GM21786 (cell line): ENCODE measurements around the gene METTL9.
"Not testable (repeated sequence)": the region's sequence is repeated elsewhere in the genome, so short reads cannot be mapped to it uniquely, and the experiment has no call there.

Source experiments
- ATAC-seq: cut with Tn5 transposase; IDR thresholded peaks from one replicate; pipeline ENCODE4 v1.9.1; 2021; ENCODE audit not compliant: unreplicated experiment

Gene METTL9

DNA sequence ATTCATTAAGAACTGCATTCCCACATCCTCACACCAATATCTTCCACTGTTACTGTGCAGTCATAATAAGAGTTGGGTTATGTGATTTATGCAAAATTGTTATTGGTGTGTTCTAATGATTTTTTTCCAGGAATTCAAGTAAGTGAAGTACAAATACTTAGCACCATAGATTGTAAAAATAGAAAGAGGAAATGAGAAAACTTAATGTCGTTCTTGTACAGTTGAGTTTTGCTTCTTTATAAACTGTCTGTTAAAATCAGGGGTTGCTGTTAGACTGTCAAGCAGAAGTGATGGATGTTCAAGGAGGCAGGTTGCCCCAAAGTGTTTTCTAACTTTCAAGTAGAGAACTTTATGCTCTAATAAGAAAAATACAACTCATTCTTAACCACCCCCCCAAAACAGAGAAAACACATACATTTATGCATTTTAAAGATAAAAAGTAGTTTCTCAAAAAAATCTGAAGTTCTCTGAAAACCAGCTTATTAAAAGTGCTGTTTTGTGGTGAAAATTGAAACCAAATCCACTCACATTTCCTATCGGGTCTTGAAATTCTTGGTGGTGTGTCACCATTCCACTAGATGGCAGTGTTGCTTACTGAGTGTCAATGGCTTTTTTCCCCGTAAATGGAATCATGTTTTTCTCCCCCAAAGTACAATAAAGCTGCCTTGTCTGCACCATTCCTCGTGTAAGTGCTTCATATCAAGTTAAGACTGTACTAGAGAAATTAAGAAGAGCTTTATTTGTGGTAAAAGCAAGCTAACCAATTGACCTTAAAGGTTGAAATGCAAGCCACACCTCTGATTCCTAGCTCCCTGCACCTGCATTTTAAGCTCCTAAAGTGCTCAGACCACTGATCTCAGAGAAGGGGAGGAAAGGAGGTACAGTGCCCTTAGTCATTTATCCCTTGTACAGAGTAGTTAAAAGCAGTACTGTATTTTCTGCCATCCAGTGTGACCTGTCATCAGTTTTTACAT is 57.7 kb downstream of the METTL9 start:
- ATAC-seq, result no peak

DNA sequence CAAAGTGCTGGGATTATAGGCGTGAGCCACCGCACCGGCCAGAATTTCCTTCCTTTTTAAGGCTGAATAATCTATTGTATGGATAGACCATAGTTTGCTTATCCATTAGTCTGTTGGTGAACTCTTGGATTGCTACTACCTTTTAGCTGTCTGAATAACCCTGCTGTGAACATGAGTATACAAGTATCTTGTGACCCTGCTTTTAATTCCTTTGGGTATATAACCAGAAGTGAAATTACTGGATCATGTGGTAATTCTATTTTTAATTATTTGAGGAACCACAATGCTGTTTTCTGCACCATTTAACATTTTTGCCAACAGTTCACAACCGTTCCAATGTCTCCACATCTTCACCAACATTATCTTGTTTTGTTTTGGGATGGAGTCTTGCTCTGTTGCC is 59.7 kb downstream of the METTL9 start:
- ATAC-seq, result no peak

DNA sequence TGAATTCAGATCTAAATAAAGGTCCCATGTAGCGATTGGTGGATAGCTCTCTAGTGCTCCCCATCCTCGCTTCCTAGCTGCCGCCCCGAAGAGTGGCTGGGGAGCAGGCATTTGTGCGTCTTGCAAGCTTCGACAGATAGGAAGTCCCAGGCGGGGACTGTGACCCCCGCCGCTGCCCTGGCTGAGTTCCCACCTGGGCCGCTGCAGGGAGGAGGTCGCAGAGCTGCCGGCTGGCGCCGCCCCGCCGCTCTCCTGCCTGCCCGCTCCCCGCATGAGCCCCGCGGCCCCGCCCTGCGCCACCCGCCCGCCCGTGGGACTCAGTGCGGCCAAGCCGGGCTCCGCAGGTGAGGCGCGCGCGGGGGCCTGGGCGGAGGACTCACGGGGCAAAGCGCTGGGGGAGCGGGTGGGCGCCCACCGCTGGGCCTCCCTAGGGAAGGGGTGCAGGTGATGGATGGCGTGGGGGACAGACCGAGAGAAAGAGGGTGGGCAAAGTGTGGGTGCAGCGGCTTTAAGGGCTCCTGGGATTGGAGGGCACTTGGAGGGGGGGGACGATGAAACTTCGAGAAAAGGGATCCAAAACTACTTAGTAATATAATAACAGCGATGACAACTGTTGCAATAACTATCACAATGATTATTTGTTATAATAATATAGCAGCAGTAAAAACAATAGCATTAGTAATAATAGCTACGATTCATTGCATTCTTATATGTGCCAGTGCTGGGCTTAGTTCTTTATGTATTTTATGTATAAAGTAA is 64.7 kb downstream of the METTL9 start, which contains the start of gene OTOA:
OTOA (plus strand) TSS at position 80 of the 759 bp plus-strand sequence. CDS start 14,547 bp downstream, outside the sequence.
- ATAC-seq, result no peak

DNA sequence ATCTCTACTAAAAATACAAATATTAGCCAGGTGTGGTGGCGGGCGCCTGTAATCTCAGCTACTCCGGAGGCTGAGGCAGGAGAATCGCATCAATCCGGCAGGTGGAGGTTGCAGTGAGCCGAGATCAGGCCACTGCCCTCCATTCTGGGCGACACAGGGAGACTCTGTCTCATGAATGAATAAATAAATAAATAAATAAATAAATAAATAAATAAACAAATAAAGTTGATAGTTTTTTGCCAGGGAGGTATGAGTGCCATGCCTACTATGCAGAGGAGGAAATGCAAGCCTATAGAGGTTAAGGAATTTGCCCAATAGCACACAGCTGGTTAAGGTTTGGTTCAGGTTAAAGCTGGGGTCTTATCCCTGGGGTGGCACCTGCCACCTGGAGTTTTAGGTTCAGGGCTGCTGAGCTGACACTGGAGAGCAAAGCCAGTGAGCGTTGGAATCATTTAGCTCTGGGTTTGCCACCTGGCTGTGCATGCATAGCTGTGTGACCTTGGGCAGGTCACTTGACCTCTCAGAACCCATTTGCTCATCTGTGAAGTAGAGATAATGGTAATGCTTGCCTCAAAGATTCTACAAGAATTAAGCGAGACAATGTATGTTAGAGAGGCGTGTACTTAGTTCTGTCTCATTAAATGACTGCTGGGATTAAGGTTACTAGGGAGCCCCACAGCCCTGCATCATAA is 65.6 kb downstream of the METTL9 start:
- ATAC-seq, result no peak

DNA sequence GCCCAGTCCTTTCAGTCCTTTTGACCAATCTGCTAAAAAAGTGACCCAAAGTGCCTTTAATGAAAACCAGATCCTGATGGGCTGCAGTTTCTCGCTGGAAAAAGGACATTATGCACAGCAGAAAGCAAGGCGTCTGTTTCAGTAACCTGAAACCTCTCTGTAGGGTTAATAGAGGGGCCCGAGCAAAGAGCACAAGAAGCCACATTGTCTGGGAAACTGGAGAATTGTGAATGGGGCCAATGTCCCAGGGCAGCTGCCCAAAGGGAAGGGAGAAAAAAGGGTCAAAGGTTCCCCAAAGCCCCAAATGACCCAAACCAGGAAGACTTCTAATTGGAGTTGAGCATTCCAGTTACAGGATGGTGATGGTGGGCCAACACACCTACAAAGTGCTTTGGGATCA is 67.4 kb downstream of the METTL9 start:
- no peak for ATAC-seq

DNA sequence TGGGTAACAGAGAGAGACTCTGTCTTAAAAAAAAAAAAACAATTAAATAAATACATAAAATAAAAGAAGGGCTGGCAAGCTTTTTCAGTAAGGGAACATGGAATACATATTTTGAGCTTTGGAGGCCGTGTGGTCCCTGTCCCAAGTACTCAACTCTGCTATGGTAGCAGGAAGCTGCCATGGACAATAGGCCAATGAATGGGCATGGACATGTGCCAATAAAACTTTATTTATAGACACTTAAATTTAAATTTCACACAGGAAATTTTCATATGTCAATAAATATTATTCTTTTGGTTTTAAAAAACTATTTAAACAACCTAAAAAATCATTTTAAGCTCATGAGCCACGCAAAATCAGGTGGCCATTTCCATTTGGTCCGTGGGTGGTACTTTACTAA is 68.2 kb downstream of the METTL9 start:
- no peak for ATAC-seq

DNA sequence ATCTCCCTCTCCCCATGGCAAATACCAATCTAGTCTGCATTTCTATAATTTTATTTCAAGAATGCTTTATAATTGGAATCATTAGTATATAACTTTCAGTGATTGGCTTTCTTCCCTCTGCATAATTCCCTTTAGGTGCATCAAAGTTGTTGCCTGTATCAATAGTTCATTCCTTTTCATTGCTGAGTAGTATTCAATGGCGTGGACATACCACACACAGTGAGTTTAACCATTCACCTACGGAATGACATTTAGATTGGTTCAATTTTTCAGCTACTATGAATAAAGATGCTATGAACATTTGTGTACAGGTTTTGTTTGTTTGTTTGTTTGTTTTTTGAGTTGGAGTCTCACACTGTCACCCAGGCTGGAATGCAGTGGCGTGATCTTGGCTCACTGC is 74.1 kb downstream of the METTL9 start:
- ATAC-seq, result no peak

DNA sequence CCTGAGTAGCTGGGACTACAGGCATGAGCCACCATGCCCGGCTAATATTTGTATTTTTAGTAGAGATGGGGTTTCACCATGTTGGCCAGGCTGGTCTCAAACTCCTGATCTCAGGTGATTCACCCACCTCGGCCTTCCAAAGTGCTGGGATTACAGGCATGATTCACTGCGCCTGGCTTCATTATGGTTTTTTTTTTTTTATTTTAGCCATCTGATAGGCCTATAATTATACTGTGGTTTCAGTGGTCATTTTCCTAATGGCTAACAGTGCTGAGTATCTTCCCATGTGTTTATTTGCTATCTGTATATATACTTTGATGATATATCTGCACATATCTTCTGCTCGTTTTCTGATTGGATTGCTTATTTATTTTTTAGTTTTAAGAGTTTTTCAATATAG is 75.1 kb downstream of the METTL9 start:
- not testable (repeated sequence) for ATAC-seq

DNA sequence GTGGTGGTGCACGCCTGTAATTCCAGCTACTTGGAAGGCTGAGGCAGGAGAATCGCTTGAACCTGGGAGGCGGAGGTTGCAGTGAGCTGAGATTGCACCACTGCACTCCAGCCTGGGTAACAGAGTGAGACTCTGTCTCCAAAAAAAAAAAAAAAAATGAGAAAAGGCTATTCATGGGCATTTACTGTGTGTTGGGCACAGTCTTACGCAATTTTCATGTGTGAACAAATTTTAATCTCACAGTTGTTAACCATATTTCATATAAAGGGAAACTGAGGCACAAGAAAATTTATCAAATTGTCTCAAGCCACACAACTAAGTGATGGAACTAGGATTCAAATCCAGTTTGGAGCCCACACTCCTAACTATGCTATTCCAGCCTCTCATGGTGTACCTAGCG is 81.3 kb downstream of the METTL9 start:
- ATAC-seq, result not testable (repeated sequence)

DNA sequence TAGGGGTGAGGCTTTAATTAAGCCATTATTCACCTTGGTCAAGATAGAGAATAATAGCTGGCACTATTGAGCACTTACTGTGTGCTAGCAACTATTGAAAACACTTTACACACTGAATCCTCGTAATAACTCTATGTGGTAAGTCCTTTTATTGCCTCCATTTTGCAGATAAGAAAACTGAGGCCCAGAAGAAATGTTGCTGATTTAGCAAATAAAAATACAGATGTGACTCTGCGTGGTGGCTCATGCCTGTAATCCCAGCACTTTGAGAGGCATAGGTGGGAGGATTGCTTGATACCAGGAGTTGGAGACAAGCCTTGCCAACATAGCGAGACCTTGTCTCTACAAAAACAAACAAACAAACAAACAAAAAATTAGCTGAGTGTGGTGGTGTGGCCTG is 83.8 kb downstream of the METTL9 start:
- ATAC-seq, result no peak

DNA sequence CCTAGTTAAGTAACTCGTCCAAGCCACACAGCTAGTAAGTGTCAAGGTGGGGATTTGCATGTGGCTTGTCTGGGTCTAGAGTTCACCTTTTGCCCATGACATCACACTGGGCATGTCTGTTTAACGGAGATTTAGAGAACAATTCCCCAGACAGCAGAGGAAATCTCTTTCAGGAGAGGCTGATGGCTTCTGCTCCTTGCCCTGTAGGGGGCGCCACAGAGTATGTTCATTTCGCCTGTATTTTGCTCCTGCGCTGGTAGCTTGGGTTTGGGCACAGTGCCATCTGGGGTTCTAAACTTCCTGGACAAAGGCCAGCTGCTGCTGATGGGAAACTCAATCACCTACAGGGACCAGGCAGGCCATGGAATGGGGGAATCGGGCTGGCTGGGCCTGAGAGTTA is 84.8 kb downstream of the METTL9 start:
- ATAC-seq, result no peak

DNA sequence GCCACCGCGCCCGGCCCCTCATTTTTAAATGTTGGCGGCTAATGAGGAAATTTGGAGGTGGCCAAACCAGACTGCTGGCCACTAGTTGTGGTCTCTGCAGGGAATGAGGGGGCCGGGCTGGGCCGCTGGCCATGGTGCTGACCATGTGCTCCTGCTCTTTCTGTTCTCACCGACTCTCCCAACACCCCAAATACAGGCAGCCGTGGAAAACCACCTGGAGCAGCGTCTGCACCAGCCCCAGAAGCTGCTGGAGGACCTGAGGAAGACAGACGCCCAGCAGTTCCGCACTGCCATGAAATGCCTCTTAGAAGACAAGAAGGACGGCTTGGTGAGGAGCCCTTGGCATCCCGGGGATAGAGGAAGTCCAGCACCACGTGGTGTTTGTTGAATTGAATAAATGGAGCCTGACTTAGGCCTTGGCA is 85.7 kb downstream of the METTL9 start:
- ATAC-seq, result no peak

DNA sequence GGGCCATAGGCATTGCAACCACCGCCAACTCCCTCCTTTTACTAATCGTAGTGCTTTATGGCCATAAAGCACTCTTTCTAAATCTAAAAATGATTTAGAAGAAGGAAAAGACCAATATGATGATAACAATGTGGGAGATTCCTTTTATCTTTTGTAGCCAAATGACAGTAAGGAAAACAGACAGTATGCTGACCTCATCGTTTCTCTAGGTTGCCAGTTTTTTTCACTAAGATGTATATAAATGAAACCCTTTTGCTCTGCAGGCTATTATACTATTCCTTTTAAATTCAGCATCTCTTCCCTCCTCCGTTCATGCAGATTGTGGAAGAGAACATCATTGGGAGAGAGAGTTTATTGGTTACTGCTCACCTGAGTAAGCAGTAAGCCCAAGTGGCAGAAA is 89.7 kb downstream of the METTL9 start:
- ATAC-seq, result no peak

DNA sequence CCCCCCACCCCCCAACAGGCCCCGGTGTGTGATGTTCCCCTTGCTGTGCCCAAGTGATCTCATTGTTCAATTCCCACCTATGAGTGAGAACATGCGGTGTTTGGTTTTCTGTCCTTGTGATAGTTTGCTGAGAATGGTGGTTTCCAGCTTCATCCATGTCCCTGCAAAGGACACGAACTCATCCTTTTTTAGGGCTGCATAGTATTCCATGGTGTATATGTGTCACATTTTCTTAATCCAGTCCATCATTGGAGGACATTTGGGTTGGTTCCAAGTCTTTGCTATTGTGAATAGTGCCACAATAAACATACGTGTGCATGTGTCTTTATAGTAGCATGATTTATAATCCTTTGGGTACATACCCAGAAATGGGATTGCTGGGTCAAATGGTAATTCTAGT is 91.6 kb downstream of the METTL9 start:
- ATAC-seq, result not testable (repeated sequence)

DNA sequence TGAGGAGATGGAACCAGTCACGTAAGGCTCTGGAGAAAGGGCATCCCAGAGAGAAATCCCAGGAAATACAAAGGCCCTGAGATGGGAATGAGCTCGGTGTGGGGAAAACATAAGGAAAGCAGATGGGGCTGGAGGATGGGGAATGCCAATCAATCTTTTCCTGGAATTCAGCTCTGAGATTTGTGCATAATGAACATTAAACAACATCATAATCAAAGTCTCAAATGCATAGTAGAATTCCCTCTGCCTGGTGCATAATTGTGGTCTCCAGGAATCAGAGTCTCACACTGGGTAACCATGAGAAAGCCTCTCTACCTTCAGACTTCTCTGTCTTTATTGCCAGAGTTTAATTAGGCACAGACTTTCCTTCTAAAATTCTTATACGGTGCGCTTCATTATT is 95.2 kb downstream of the METTL9 start:
- no peak for ATAC-seq

DNA sequence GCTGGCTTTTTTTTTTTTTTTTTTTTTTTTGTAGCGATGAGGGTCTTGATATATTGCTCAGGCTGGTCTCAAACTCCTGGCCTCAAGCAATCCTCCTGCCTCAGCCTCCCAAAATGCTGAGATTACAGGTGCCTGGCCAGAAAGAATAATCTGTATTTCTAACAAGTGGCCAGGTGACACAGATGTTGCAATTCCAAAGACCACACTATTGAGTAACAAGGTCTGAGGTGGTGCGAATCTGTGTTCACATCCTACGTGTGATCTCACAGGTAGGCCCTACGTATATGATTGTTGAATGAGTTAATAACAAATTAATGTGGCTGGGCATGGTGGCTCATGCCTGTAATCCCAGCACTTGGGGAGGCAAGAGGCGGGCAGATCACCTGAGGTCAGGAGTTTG is 97.7 kb downstream of the METTL9 start:
- ATAC-seq, result no peak

DNA sequence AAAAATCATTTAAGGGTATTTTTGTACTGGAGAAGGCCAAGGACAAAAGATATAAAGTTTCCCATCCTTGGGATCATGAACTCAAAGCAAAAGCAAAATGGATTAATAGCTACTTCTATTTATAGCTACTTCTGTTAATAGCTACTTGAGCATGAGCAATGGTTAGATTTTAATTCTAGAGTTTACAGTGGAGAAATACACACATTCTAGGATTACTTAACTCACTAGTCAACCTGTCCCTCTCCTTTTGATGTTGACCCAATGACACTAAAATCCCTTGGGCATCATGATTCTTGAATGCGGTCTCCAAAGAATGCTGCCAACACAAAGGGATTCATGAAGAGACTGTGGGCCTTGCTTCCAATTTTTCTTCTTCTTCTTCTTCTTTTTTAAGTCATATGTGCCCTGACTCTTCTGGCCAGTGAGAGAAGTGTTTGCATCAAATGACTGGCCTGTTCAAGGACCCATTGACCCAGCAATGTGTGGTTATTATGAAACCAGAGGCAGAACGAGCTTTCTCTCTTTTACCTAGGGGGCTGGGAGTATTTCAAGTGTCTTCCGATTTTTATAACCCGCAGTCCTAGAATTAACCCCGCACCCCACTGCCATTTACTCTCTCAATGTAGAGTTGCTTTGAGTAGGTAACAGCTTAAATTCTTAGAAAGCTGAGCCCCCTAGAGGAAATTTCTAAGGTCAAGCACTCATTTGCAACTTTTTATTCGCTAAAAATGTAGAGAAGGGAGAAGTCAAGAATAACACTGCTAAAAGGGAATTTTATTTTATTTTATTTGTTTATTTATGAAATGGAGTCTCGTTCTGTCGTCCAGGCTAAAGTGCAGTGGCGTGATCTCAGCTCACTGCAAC is 99.0 kb downstream of the METTL9 start:
- no peak for ATAC-seq

DNA sequence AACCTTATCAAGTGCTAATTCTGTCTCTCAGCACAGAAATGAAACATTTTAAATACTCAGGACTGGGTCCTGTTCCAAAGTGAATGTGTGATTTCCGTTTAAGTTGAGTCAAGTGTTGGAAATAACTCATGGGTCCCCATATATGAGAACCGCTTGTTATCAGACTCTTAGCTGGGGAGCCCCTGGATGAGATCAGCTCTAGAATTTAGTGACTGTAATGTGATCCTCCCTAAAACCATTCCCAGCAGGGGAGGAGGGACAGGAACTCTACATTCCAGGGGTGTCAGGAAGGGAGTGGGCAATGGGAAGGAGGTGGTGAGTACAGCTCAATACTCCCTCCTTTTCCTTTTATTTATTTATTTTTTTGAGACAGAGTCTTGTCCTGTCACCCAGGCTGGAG is 101.9 kb downstream of the METTL9 start:
- ATAC-seq, result no peak

DNA sequence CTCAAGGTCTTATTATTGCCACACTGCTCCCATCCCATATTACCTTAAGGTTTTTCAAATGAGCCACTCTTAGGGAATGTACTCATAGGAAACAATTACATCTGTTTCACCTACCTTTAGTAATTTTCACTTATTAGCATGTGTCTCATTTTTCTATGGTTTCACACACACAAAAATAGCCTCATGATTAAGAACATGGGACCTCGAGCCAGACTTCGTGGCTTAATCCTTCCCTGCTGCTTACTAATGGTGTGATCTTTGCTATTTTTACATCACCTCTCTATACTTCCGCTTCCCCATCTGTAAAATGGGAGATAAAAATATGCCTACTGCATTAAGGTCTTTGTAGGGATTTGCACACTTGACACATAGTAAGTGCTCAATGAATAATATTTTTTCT is 102.9 kb downstream of the METTL9 start:
- no peak for ATAC-seq

DNA sequence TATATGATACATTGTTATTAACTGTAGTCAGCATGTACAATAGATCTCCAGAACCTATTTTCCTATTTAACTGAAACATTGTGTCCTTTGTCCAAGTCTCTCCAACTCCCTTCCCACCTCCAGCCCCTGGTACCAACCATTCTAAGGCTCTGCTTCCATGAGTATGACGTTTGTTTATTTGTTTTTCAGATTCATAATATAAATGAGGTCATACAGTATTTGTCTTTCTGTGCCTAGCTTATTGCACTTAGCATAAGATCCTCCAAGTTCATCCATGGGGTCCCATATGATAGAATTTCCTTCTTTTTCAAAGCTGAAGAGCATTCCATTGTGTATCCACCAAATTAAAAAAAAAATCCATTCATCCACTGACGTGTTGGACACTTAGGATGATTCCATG is 103.8 kb downstream of the METTL9 start:
- ATAC-seq, result no peak
